Karpas-422 (cell line): ENCODE measurements around the gene GRB14. TPM values are rescaled to one million over a fixed set of nuclear protein-coding genes. Genes with fewer than 3 reads are reported as not detected.

ENCODE experiments used
- DNase-seq: peaks from one replicate; pipeline ENCODE4 v3.0.0-alpha.2; 2015
- H2AFZ ChIP-seq: fragments of 200-600 bp; sonication (generic); 2 replicates; pipeline ENCODE4 v1.6.1; 2014; ENCODE audit warnings: antibody characterized with exemption, low read length, mixed read lengths
- H3K27ac ChIP-seq: fragments of 200-600 bp; sonication (generic); 2 replicates; pipeline ENCODE4 v1.5.1; 2014; ENCODE audit warnings: mild to moderate bottlenecking, low read length, moderate library complexity
- H3K27me3 ChIP-seq: fragments of 200-600 bp; sonication (generic); 2 replicates; pipeline ENCODE4 v1.6.1; 2014; ENCODE audit warnings: low read length, mixed read lengths
- H3K36me3 ChIP-seq: fragments of 200-600 bp; sonication (generic); 2 replicates; pipeline ENCODE4 v1.6.1; 2014; ENCODE audit warnings: low read length, mixed read lengths; ENCODE audit not compliant: insufficient read depth
- H3K4me1 ChIP-seq: fragments of 200-600 bp; sonication (generic); 2 replicates; pipeline ENCODE4 v1.6.1; 2014; ENCODE audit warnings: mild to moderate bottlenecking, low read length, mixed read lengths
- H3K4me2 ChIP-seq: fragments of 200-600 bp; sonication (generic); 2 replicates; pipeline ENCODE4 v1.6.1; 2014; ENCODE audit warnings: low read length, low read depth, mild to moderate bottlenecking; ENCODE audit not compliant: poor library complexity, severe bottlenecking
- H3K4me3 ChIP-seq: fragments of 200-600 bp; sonication (generic); 2 replicates; pipeline ENCODE4 v1.5.1; 2014; ENCODE audit warnings: mild to moderate bottlenecking, antibody characterized with exemption, low read length, mixed read lengths
- H3K79me2 ChIP-seq: fragments of 200-600 bp; sonication (generic); 2 replicates; pipeline ENCODE4 v1.6.1; 2014; ENCODE audit warnings: mild to moderate bottlenecking, low read length, mixed read lengths
- H3K9ac ChIP-seq: fragments of 200-600 bp; sonication (generic); 2 replicates; pipeline ENCODE4 v1.6.0; 2014; ENCODE audit warnings: low read length
- H3K9me2 ChIP-seq: fragments of 200-600 bp; sonication (generic), shearing (Covaris generic); replicated peaks from 2 replicates; pipeline ENCODE4 v1.6.0; 2014; ENCODE audit warnings: mild to moderate bottlenecking, low read length, moderate library complexity; ENCODE audit not compliant: insufficient read depth
- H3K9me3 ChIP-seq: fragments of 300-700, 200-600 bp; sonication (generic); 2 replicates; pipeline ENCODE4 v1.6.1; 2014; ENCODE audit warnings: low read length, mixed read lengths
- H4K20me1 ChIP-seq: fragments of 200-600 bp; sonication (generic); 2 replicates; pipeline ENCODE4 v1.6.1; 2014; ENCODE audit warnings: mild to moderate bottlenecking, antibody characterized with exemption, low read length, low read depth; ENCODE audit not compliant: insufficient read depth
- total RNA-seq: library from RNA; depleted of rRNA; stranded (reverse); fragments of >200 nt; shearing (Covaris generic); gene quantifications from 2 replicates; pipeline ENCODE4 v1.2.3, GENCODE V29; 2014; ENCODE audit warnings: low replicate concordance

The GRB14 gene
- total RNA-seq, 1 experiment from 2014 or later, result not detected

DNA sequence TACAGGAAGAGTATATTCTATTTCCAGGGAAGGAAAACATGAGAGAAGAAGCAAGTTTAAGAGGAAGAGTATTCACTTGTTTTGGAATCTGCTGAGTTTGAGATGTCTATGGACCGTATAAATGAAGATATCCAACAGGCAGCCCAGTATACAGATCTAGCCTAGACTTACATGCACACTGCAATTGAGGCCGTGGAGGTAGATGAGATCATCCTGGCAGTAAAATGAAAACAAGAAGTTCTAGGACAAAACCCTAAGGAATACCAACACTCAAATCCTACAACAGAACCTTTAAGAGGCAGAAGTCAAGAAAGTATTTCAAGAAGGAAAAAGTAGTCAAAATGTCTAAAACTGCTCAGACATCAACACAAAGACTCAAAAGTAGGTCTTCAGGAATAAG, 16.0 kb downstream of the GRB14 start:
- Histone ChIP-seq H4K20me1 (no peaks in the 10 kb centered on the region), H2AFZ (no peak overlapping the region)

DNA sequence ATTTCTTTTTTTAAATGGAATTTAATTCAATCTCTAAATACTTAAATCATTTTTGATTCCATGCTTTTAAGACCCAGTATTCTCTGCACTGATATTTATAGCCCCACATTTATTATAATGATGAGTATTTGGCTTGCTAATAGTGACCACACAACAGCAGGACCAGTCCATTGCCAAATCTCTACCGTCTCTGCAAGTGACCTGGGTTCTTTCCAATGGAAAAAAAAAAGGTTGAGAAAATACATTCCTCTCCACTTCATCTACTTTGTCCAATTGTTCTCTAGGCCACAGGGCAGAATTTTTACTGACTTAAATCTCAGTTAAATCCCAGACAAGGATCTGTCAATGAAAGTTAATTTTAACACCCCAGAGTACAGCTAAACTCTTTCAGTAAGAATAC, 20.5 kb downstream of the GRB14 start:
- H3K9me3 ChIP-seq, result no peaks in the 10 kb centered on the region
- no peaks in the 10 kb centered on the region for H3K4me1 ChIP-seq
- no peaks in the 10 kb centered on the region for H3K27me3 ChIP-seq
- no peaks in the 10 kb centered on the region for H3K79me2 ChIP-seq
- no peaks in the 10 kb centered on the region for H3K36me3 ChIP-seq
- H3K9ac ChIP-seq, result no peak overlapping the region
- H3K9me2 ChIP-seq, result no peaks in the 10 kb centered on the region
- H3K27ac ChIP-seq, result no peak overlapping the region
- no peaks in the 10 kb centered on the region for H4K20me1 ChIP-seq
- DNase-seq, result no peak
- no peak overlapping the region for H2AFZ ChIP-seq
- H3K4me2 ChIP-seq, result no peak overlapping the region
- H3K4me3 ChIP-seq, result no peak overlapping the region

More for the DNA sequence above, 16.0 kb downstream of the GRB14 start:
- no peak overlapping the region for H3K9ac ChIP-seq
- DNase-seq, result no peak
- H3K27ac ChIP-seq, result no peak overlapping the region
- no peaks in the 10 kb centered on the region for H3K27me3 ChIP-seq
- H3K4me1 ChIP-seq, result no peaks in the 10 kb centered on the region
- H3K4me2 ChIP-seq, result no peak overlapping the region
- no peaks in the 10 kb centered on the region for H3K9me2 ChIP-seq
- H3K36me3 ChIP-seq, result no peaks in the 10 kb centered on the region
- H3K4me3 ChIP-seq, result no peak overlapping the region
- H3K9me3 ChIP-seq, result no peaks in the 10 kb centered on the region
- H3K79me2 ChIP-seq, result no peaks in the 10 kb centered on the region

DNA sequence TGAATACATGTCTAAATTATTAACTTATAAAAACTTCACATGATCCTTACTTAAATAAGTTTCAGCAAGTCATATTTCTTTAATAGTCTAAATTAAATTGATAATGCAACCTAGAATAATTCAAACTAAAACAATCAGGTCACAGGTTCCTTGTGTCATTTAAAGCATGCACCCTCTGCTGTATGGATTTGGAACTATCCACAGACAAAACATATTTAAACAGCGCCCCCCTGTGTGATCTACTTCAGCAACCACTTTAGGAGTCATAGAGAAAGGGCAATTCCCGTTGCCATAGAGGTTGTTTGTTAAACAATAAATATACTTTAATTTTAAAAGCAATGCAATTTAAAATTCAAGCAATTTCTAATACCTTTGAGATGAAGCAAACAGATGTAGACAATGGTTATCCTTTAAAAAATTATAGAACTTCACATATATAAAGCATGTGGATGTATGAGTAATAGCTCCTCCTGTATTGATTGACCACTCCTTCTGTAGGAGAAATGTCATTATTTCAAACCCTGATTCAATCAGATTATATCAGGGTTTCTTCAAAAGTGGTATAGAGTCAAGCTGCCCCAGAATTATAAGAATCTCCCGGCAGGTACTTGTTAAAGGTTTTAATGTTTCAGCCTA, 21.2 kb downstream of the GRB14 start:
- H3K9me2 ChIP-seq, result no peaks in the 10 kb centered on the region
- no peaks in the 10 kb centered on the region for H3K36me3 ChIP-seq
- no peak overlapping the region for H3K9ac ChIP-seq
- no peaks in the 10 kb centered on the region for H4K20me1 ChIP-seq
- H3K4me3 ChIP-seq, result no peak overlapping the region
- H3K27ac ChIP-seq, result no peak overlapping the region
- H3K4me1 ChIP-seq, result no peaks in the 10 kb centered on the region
- no peak overlapping the region for H3K4me2 ChIP-seq
- DNase-seq, result peak; percentile 86
- H3K27me3 ChIP-seq, result no peaks in the 10 kb centered on the region
- no peak overlapping the region for H2AFZ ChIP-seq
- no peaks in the 10 kb centered on the region for H3K9me3 ChIP-seq
- no peaks in the 10 kb centered on the region for H3K79me2 ChIP-seq

DNA sequence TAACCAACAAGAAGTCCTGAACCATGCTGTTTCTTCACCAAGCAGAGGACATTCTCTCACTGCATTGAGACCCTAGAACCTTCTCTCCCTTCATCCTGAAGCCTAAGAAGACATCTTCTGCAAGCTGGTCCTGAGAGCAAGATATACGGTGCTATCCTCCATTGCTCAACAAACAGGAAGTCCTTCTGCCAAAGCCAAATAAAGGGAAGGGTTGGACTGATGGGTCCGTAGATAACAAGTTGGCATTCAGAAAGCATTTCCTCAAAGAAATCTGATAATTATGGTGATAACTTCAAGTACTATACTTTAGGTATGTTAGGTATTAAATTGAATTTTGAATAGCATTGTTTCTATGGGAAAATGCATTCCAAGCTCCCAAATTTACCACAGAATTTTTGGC, 23.3 kb downstream of the GRB14 start:
- no peak overlapping the region for H3K4me3 ChIP-seq
- H3K9me2 ChIP-seq, result no peaks in the 10 kb centered on the region
- no peak overlapping the region for H3K4me2 ChIP-seq
- no peaks in the 10 kb centered on the region for H3K79me2 ChIP-seq
- no peak overlapping the region for H2AFZ ChIP-seq
- H3K9ac ChIP-seq, result no peak overlapping the region
- no peaks in the 10 kb centered on the region for H4K20me1 ChIP-seq
- H3K4me1 ChIP-seq, result no peaks in the 10 kb centered on the region
- no peaks in the 10 kb centered on the region for H3K27me3 ChIP-seq
- H3K27ac ChIP-seq, result no peak overlapping the region
- H3K36me3 ChIP-seq, result no peaks in the 10 kb centered on the region
- no peak for DNase-seq
- no peaks in the 10 kb centered on the region for H3K9me3 ChIP-seq

DNA sequence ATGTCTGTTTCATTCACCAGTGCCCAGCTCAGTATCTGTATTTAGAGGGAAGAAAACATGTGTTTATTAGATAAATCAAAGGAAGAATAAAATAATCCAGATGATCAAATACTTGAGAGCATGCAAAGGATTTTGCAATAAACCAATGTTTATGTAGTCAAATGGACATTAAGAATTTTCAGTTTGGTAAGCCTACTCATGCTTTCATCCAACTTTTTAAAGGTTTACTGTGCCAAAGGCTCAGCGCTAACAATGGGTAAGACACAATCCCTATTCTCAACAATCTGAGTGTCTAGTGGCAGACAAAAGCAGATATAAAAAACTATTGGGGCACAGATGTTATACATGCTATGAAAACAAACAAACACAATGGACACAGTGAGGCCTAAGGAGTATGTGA, 26.3 kb downstream of the GRB14 start:
- H3K27ac ChIP-seq, result no peak overlapping the region
- H3K9me2 ChIP-seq, result 0 out of 2 replicates have a peak, but pooled peaks cover 3% of the 10 kb centered on the region
- H3K27me3 ChIP-seq, result no peaks in the 10 kb centered on the region
- no peak overlapping the region for H3K4me2 ChIP-seq
- no peaks in the 10 kb centered on the region for H3K9me3 ChIP-seq
- no peak for DNase-seq
- H3K4me1 ChIP-seq, result no peaks in the 10 kb centered on the region
- no peak overlapping the region for H3K4me3 ChIP-seq
- no peaks in the 10 kb centered on the region for H3K79me2 ChIP-seq
- no peaks in the 10 kb centered on the region for H3K36me3 ChIP-seq
- no peak overlapping the region for H2AFZ ChIP-seq
- H4K20me1 ChIP-seq, result no peaks in the 10 kb centered on the region
- no peak overlapping the region for H3K9ac ChIP-seq

DNA sequence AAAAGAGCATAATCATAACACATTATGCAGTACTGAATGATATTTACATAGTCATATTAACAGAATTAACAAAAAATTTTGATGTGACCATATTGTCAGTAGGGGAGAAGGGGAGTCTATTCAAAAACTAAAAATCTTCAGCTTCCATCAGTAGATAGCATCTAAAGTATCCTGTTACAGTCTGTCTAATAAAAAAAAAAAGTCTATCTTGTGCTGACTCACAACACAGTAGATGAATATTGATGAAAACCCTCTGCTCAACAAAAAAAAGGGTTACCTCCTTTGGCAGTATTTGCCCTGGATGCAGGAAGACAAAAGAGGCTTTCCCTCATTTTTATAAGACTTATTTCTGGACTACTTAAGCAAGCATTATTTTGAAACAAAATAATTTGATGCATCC, 27.3 kb downstream of the GRB14 start:
- no peak overlapping the region for H3K4me2 ChIP-seq
- no peak overlapping the region for H3K9ac ChIP-seq
- H3K4me1 ChIP-seq, result no peaks in the 10 kb centered on the region
- no peak overlapping the region for H2AFZ ChIP-seq
- H3K4me3 ChIP-seq, result no peak overlapping the region
- H3K9me2 ChIP-seq, result 0 out of 2 replicates have a peak, but pooled peaks cover 3% of the 10 kb centered on the region
- no peaks in the 10 kb centered on the region for H3K27me3 ChIP-seq
- no peaks in the 10 kb centered on the region for H3K36me3 ChIP-seq
- no peaks in the 10 kb centered on the region for H4K20me1 ChIP-seq
- H3K9me3 ChIP-seq, result no peaks in the 10 kb centered on the region
- no peak for DNase-seq
- H3K79me2 ChIP-seq, result no peaks in the 10 kb centered on the region
- H3K27ac ChIP-seq, result no peak overlapping the region

DNA sequence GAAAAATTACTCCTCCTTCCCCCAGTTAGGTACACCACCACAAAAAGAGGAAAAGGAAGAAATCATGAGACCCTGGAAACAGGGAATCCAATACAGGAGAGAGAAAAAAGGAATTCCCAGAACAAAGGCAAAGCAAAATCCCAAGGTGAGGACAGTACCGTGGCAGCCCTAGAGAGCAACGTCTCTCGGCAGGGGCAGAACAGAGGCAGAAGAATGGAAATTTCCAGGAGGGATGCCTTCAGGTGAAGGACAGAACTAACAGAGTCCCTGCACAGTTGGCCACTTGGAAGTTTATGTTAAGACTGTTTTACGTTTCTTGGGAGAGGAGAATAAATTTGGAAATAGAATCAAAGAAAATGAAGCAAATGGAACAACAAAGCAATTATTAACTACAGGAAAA, 27.7 kb downstream of the GRB14 start:
- Histone ChIP-seq H3K9me3 (no peaks in the 10 kb centered on the region; the same call in 1 of the 2 replicates), H3K27me3 (no peaks in the 10 kb centered on the region), H3K9ac (no peak overlapping the region), H3K4me1 (no peaks in the 10 kb centered on the region), H3K9me2 (0 out of 2 replicates have a peak, but pooled peaks cover 3% of the 10 kb centered on the region), H2AFZ (no peak overlapping the region), H4K20me1 (no peaks in the 10 kb centered on the region), H3K4me2 (no peak overlapping the region), H3K27ac (no peak overlapping the region), H3K79me2 (no peaks in the 10 kb centered on the region), H3K4me3 (no peak overlapping the region), H3K36me3 (no peaks in the 10 kb centered on the region)
- DNase-seq, result no peak

DNA sequence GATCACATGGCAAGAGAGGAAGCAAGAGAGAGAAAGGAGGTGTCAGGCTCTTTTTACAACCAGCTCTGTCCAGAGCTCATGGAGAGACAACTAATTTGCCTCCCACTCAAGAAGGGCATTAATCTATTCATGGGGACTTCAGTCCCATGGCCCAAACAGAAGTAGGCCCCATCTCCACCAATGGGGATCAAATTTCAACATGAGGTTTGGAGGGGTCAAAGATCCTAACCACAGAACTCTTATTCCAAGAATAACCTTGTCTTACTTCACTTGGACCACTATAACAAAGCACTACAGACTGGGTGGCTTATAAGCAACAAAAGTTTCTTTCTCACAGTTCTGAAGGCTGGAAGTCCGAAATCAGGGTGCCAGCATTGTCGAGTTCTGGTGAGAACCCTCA, 31.8 kb downstream of the GRB14 start:
- Histone ChIP-seq H4K20me1 (no peaks in the 10 kb centered on the region), H3K9ac (no peak overlapping the region), H3K9me2 (0 out of 2 replicates have a peak, but pooled peaks cover 6% of the 10 kb centered on the region), H3K27ac (no peak overlapping the region), H3K36me3 (no peaks in the 10 kb centered on the region), H3K27me3 (no peaks in the 10 kb centered on the region), H3K79me2 (no peaks in the 10 kb centered on the region), H3K4me2 (no peak overlapping the region), H2AFZ (no peak overlapping the region), H3K4me3 (no peak overlapping the region), H3K9me3 (no peaks in the 10 kb centered on the region; the same call in 1 of the 2 replicates), H3K4me1 (no peaks in the 10 kb centered on the region)
- no peak for DNase-seq
